ENCODE results near the gene DNAJC1.

The DNAJC1 gene

GRCh38 chr10:21756707-21757106, 246.8 kb downstream of the DNAJC1 start:
- no peak for DNase-seq

- no peak for DNase-seq
Observed at GRCh38 chr10:21754410-21755011, 249.0 kb downstream of the DNAJC1 start.

- DNase-seq, result no peak
Observed at GRCh38 chr10:21753497-21754270, 249.8 kb downstream of the DNAJC1 start.

GRCh38 chr10:21751341-21752310, 251.9 kb downstream of the DNAJC1 start:
- DNase-seq, result no peak

- DNase-seq, result no peak
Observed at GRCh38 chr10:21750424-21750823, 253.1 kb downstream of the DNAJC1 start.

GRCh38 chr10:21749788-21750187, 253.7 kb downstream of the DNAJC1 start:
- no peak for DNase-seq

- DNase-seq, result no peak
Observed at GRCh38 chr10:21747809-21748208, 255.7 kb downstream of the DNAJC1 start.

- DNase-seq, result no peak
Observed at GRCh38 chr10:21746118-21746517, 257.4 kb downstream of the DNAJC1 start.

- no peak for DNase-seq
Observed at GRCh38 chr10:21744223-21744622, 259.3 kb downstream of the DNAJC1 start.

GRCh38 chr10:21742740-21743412, 260.7 kb downstream of the DNAJC1 start:
- DNase-seq, result no peak

- peak; percentile 21 for DNase-seq
Observed at GRCh38 chr10:21740989-21741388, 262.5 kb downstream of the DNAJC1 start.

GRCh38 chr10:21737106-21737505, 266.4 kb downstream of the DNAJC1 start:
- no peak for DNase-seq

GRCh38 chr10:21733710-21734109, 269.8 kb downstream of the DNAJC1 start:
- DNase-seq, result no peak

GRCh38 chr10:21732067-21732772, 271.3 kb downstream of the DNAJC1 start:
- no peak for DNase-seq

GRCh38 chr10:21728618-21729017, 274.9 kb downstream of the DNAJC1 start:
- DNase-seq, result no peak

- no peak for DNase-seq
Observed at GRCh38 chr10:21727452-21728168, 275.9 kb downstream of the DNAJC1 start.

GRCh38 chr10:21726601-21727225, 276.8 kb downstream of the DNAJC1 start:
- DNase-seq, result no peak

GRCh38 chr10:21724687-21725367, 278.7 kb downstream of the DNAJC1 start:
- DNase-seq, result peak; percentile 19

- DNase-seq, result no peak
Observed at GRCh38 chr10:21724020-21724589, 279.4 kb downstream of the DNAJC1 start.

- no peak for DNase-seq
Observed at GRCh38 chr10:21722209-21722608, 281.3 kb downstream of the DNAJC1 start.
